HG03095 (cell line): Measurements from ENCODE around the gene NFIX.

Experiments
- ATAC-seq: cut with Tn5 transposase; IDR thresholded peaks from one replicate; pipeline ENCODE4 v1.9.1; 2021; ENCODE audit warnings: moderate library complexity; ENCODE audit not compliant: unreplicated experiment

NFIX gene

DNA sequence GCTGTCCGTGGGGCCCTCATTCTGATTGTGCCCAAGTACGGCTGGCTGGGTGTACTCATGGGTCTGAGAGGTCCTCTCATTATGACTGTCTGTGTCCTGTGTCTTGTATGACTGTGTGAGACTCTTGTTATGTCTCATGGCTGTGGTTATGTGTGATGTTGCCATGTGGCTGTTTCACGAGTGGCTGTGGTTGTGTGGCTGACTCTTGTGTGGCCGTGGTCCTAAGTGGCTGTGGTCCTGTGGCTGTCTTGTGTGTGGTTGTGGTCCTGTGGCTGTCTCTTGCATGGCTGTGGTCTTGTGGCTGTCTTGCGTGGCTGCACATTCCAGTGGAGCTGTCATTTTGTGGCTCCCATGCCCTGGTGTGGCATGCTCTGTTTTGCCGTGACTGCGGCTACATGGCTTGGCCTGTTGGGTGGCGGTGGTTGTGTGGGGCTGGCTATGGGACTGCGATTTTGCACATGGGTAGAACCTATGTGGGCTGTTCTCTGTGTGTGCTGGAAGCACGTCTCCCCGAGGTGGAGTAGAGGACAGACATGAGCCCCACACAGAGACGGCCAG is 104.8 kb downstream of the NFIX start:
- no peak for ATAC-seq

GRCh38 chr19:13100841-13101589 is 105.7 kb downstream of the NFIX start:
- ATAC-seq, result no peak

- no peak for ATAC-seq
These were observed 106.5 kb downstream of the NFIX start for GRCh38 chr19:13101590-13102415.

- no peak for ATAC-seq
These were observed 107.1 kb downstream of the NFIX start for GRCh38 chr19:13102416-13102665.

DNA sequence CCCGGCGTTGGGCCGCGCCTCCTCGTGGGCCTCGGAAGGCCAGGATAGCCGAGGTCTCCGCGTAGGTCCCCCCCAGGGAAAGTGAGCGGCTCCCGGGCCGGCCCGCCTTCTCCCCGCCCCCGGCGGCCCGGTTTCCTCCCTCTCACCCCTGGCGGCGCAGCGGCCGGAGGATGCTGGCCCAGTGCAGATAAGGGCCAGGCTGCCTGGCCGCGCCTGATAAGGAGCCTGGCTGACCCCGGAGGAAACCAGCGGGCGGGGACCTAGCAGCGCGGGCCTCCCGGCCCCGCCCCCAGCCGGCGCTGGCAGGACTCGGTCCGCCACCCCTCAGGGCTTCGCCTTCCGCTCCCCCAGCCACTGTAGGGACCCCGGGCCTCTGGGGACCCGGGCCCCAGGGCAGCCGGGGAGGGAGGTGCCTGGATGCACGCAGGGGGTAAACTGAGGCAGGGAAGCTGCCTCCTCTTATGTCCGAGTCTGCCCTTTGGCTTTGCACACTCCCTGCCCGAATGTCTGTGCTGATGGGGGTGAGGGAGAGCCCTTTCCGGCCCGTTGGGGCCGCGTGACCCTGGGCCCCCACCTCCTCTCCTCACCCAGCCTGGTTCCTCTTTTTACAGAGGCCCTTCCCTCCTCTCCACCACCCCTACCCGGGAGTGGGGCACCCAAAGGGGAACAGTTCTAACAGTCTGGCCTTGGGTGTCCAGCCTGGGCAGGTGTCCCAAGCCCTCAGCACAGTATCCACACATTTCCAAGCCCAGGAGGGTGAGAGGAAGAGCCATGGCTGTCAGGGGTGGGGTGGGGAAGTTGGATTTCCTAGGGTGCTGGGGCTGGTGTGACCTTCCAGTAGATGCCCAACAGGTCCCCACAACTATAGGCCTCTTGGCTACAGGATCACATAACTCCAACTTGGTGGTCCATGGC is 107.6 kb downstream of the NFIX start, which contains the start of gene LYL1:
Gene LYL1, minus strand, starts transcription at position 193 of the 915 bp plus-strand sequence. CDS start 1,687 bp downstream, outside the sequence.
- ATAC-seq, result peak; percentile 38

- no peak for ATAC-seq
These were observed 108.5 kb downstream of the NFIX start for GRCh38 chr19:13103581-13104359.

GRCh38 chr19:13104360-13104847 is 109.1 kb downstream of the NFIX start:
- ATAC-seq, result peak; percentile 32

DNA sequence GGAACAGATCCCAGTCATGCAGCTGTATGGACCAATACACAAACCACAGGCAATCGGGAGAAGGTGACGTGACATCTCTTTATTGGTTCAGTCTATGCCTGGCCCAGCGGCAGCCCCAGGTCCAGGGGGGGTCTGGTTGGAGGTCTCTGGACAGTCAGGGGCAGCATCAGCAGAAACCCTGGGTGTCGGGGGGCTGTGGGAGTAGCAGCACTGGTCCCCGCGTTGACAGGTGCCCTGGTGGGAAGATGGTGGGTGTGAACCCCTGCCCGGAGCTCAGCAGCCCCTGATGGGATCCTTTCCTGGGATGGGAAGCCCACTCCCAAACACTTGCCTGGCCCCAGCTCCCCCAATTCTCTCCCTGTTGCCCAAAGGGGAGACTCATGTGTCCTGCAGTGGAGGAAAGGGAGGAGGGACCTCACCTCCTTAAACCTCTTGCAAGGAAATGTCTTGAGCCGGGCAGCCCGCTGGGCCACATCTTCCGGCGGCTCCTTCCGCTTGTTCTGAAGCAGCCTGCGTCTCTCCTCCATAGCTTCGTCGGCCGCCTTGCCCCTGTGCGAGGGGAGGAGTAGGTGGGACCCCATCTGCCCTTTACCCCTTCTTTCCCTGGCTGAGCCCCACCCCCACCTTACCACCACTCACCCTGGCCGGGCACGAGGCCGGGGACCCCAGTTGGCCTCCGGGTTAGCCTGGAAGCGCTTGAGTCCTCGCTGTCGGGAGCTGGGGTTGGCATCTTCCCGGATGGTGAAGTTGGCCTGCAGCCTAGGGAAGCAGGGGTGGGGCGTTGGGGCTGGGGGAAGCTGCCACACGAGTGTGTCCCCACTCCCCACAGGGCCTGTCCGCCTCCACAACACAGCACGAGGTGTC is 109.8 kb downstream of the NFIX start:
- no peak for ATAC-seq

DNA sequence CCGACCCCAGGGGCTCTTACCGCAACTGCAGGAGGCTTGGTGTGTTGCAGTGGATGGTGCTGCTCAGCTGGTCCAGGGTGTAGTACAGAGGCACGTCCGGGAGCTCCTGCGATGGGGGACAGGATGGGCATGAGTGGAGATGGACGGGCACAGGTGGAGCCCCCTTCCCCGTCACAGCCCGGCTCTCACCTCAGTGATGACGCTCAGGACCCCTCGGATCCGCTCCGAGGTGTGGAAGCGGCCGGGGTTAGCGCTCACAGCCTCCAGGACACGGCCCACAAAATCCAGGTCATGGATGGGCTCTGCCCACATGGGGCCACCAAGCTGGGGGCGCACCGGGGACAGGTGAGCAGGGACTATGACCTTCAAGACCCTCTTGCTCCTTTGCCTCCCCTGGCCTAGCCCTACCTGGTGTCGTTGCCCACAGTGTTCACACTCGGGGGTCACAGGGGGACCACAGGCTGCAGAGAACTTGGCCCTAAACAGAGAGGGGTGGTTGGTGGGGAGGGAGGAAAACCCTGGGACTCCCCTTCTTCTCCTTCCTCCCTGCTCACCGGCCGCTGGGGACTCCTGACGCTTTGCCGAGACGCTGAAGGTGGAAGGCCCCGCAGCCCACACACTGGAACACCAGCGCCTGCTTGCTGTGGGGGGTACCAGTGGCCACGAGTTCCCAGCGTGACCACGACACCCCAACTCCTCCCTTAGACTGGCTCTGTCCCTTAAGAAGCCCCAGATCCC is 114.3 kb downstream of the NFIX start:
- ATAC-seq, result no peak

DNA sequence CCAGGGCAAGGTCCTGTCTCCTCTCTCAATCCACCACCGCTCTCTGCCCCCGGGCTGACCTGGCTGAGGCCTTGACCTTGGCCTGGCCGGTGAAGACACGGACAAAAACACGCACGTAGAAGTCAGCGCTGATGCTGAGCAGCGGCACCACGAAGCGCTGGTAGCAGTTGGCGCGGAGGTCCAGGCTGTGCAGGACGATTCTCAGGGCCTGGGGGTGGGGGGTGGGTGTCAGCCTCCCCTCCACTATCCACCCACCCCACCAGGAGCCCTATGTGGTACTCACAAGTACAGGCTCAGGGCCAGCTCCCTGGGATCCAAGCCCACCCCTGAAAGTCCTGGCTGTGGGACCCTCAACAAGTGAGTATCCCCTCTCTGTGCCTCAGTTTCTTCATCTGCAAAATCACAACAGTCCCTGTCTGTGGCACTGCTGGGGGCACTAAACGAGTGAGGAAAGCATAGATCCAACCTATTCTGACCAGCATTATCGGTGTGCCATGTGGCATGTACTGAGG is 114.9 kb downstream of the NFIX start:
- no peak for ATAC-seq

DNA sequence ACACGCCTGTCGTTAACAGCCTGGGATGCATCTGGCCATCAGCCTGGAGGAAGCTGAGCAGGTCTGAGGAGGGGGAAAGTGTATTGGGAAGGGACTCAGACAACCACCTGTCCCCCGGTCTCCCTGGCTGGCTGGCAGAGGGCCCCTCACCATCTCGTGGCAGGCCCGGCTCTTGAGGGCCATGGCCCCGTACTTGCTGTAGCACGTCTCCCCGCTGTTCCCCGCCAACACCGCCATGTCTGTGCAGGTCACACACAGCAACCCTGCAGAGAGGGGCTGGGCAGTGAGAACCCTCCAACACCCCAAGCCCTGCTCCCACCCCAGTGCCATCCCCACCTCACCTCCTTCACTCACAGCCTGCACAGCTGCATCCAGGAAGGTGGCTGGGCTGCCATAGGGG is 117.3 kb downstream of the NFIX start:
- no peak for ATAC-seq

GRCh38 chr19:13115936-13116281 is 120.6 kb downstream of the NFIX start:
- no peak for ATAC-seq

- ATAC-seq, result no peak
These were observed 121.3 kb downstream of the NFIX start, which contains the start of gene TRMT1 for GRCh38 chr19:13116282-13117175. Gene TRMT1 (minus strand): TSS chr19:13116740. CDS start chr19:13116399, 341 bp downstream.

DNA sequence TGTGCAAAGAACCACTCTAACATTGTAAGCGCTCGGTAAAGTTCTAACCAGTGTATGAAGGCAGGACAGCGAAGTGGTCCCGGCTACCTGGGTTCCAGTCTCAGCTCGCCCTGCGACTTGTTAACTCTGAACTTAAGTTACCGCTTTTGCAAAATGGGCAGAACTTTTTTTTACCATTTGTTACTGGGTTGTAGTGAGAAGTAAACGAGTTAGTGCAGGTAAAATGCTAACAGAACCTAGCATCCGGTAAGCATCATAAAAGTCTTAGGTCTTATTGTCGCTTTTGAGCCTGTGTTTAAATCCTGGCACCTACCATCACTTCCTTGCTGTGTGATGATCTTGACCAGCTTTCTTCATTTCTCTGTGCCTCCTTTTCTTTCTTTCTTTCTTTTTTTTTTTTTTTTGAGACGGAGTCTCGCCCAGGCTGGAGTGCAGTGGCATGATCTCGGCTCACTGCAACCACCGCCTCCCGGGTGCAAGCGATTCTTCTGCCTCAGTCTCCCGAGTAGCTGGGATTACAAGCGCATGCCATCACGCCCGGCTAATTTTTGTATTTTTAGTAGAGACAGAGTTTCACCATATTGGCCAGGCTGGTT is 122.0 kb downstream of the NFIX start:
- ATAC-seq, result no peak

DNA sequence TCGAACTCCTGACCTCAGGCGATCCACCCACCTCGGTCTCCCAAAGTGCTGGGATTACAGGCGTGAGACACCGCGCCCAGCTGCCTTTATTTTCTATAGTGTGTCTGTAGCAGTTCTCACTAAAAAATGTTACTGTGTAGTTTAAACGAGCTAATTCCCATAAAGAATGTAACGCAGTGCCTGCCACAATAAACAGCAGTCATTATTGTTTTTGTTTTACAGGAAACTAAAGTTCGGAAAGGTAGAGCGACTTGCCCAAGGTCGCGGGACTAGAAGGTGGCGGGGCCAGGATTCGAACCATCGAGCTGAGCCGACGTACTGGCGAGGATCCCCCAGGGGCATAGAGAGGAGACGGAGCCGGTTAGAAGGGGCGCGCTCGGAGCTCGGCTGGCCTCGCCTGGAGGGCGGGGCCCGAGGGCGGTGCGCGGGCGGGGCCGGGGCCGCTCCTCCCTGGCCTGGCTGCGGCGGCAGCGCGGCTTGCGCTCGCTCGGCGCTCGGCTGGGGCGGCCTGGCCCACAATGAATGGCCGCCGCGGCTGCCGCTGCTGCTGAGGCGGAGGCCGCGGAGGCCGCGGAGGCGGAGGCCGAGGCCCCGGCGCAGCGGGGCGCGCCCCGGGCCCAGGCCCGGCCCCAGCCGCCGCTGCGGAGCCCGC is 122.6 kb downstream of the NFIX start, which contains the start of gene NACC1:
Gene NACC1, plus strand, starts transcription at position 493 of the 652 bp plus-strand sequence. CDS start 16,944 bp downstream, outside the sequence.
- peak; percentile 62 for ATAC-seq
